ENCODE data around the gene GAB3. TPM values are rescaled to one million over a fixed set of nuclear protein-coding genes. Genes with fewer than 3 reads are reported as not detected.
"Not testable (repeated sequence)": the region's sequence is repeated elsewhere in the genome, so short reads cannot be mapped to it uniquely, and the experiment has no call there.

The GAB3 gene
- total RNA-seq, 1 donor from 2014 or later, result 7.0 TPM

DNA sequence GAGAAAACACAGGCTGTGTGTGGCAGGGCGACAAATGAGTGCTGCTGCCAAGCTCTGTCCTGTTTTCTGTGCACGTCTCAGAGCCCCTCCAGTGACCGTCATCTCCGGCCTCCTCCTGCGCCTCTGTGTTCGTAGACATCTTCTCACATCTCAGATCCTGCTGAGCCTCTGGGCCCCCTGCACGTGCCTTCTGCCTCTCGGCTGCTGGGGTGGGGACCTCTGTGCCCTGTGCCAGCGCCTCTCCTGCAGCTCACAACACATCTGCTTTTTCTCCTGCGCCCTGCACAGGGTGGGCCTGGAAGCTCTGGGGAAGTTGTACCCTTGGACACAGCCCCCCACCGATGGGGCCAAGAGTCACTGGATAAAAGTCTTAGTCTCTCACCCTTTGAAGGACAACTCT, 95.1 kb downstream of the GAB3 start:
- no peak for DNase-seq (ENCODE audit: low spot score)

DNA sequence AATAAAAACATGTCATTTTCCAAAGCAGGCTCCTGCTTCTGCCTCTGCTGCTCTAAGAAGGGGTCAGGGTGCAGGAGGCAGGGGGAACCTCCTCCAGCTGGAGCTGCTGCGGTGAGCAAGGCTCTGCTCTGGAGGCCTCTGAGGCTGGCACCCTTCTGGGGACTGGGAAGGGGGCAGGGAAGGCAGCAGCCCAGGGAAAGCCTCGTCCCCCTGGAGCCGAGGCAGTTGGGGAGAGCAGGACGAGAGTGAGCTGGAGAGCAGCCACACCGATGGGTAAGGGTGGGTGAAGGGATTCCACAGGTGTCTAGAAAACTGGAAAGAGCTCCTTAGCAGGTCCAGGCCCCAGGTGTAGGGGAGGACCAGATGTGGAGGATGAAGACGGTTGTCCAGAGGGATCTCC, 95.5 kb downstream of the GAB3 start:
- DNase-seq (ENCODE audit: low spot score), result no peak

DNA sequence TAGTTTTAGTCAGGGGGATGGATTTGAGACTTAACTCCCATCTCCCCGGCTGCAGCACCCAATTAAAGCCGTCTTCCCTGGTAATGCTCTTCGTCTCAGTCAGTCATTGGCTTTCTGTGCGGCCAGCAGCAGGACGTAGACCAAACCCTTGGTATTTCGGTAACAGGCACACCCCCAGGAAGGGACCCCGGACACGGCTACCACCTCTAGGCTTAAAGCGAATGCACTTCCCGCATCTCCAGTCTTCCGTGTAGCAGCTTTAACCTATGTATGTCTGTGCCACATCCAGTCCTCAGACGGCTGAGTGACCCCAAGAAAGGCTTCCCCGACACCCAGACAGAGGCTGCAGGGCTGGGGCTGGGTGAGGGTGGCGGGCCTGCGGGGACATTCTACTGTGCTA, 96.0 kb downstream of the GAB3 start:
- DNase-seq (ENCODE audit: low spot score), result no peak

DNA sequence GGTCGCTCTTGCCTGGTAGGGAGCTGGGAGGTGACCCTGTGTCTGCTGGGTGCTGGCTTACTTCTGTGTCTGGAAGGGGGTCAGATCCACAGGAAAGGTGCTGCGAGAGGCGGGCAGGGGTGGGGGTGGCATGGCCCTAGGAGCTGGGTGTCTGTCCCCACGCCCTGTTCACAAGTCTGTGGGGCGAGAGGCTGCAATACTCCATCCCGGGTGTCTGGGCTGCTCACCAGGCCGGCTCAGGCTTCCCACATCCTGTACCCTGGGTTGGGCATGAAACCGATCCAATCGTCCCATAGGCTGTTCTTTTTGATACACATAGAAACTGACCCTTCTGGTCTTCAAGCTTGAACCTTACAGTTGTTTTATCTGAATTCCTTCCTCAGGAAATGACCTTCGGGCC, 96.5 kb downstream of the GAB3 start:
- DNase-seq (ENCODE audit: low spot score), result no peak

DNA sequence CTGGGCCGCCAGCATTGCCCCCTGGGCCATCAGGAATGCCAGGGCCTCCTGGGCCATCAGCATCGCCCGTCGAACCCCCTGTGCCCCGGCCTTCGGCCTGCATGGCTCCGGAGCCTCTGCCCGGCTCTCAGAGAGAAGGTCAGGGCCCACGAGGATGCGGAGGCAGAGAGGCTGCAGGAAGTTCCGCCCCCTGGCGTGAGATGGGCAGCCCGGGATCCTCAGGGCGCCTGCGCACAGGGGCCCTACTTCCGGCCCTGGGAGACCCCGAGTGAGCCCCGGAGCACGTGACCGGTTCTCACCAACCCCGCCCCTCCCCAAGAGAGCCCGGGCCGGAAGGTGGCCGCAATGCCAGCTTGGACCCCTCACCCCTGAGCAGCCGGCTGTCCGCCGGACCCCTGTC, 97.5 kb downstream of the GAB3 start, which contains the start of gene CTAG2:
Gene CTAG2, minus strand, starts transcription at position 167 of the 400 bp plus-strand sequence. Its CDS starts 64 bp downstream, at position 103.
- DNase-seq (ENCODE audit: low spot score), result not testable (repeated sequence)

DNA sequence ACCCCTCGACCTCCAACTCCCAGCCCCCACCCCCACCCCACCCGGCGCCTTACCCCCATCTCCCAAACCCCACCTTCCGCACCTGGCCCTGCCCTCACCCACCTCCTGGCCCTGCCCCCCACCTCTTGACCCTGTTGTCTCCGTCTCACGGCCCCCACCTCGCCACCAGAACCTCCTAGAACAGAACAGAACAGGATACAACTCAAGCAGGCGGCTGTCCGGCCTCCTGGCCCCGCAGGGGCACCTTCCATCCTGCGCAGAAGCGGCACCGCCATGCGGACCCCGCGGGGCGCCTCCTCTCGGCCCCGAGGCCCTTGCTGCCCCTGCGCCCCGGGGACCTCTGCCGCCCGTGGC, 97.9 kb downstream of the GAB3 start:
- DNase-seq (ENCODE audit: low spot score), result no peak

DNA sequence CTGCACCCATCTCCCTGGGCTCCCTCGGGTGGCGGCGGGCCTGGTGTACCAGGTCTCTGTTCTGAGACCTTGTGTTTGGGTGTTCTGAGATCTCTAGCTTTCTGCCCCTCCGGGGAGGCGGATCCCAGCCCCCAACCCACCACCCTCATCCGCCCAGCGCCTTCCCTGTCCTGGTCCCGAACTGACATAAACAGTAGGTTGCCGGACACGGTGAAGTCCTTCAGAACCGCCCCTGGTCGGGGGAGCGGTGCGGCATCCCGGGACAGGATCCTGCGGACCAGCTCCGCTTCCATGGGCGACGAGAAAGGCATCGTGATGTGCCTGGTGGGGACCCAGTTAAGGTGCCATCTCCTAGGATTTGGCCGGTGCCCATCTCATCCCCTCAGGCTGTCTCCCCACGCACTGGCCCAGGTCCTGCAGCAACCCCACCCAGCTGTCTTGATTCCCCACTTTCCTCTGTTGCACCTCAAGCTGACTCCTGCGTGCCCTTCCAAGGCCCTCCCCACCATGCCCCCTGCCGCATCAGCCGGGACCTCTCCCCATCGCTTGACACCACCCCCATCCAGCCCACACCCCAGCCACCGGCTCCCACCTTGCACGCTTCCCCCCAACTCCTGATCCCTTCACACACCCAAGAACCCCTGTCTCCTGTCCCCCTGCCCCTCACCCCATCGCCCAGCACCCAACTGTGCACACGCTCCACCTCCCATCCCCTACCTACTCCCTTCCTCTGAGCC, 98.4 kb downstream of the GAB3 start:
- DNase-seq (ENCODE audit: low spot score), result no peak

DNA sequence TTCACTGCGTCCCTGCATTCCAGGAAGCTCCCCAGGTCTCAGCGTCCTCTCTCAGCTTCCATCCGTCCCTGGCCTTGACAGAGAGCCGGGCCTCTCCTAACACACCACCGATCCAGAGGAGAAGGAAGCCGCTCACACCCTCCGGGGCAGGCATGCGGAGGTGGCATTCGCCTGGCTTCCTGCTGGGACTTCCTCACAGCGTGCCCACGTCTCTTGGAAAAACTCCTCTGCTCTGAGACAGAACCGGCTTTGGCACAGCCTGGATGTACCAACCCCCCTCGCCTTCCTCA, 100.7 kb downstream of the GAB3 start:
- no peak for DNase-seq (ENCODE audit: low spot score)

DNA sequence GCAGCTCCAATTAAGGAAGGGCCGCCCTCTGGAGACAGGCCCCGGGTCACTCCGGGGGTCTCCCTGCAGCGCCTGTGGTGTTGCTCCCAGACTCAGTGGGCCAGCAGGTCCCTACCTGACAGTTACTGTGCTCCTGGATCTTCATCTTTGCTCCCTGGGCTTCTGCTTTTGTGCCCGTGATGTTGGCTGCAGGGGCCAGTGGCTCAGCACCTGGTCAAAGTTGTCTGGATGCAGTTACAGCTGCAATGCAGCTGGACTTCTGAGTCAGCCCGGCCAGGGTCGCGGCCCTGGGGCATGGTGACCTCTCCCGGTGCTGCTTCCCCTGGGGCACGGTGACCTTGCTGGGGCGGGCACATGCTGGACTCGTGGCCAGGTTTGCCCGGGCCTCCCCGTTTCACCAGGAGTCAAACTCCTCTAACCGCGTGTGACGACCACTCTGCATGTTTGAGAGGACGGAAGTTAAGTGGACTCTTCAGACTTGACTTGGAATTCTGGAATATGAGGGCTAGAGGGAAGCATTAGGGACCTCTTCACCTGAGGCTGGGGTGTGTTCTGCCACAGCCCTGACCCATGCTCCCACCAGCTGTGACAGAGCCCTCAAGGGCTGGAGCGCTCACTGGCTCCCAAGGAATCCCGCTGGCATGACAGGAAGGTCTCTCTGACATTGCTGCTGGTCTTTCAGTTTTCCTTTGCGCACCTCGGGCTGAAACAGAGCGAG, 101.2 kb downstream of the GAB3 start:
- no peak for DNase-seq (ENCODE audit: low spot score)

DNA sequence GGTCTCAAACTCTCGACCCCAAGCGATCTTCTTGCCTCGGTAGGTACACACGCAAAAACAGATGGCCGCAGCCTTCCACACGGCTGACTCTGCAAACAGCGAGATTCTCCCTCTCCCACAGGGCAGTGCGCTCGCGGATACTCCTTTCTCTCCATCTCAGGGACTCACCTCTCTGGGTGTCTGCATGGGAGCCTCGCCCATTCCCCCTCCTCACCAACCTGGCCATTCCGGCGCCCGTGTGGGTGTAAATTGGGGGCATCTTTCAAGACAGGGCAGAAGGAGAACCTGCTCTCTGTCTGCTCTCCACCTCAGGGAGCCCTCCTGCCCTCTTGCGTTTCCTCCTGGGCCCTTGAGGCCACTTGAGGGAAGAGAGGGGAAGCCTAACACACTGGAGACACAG, 101.9 kb downstream of the GAB3 start:
- DNase-seq (ENCODE audit: low spot score), result no peak

DNA sequence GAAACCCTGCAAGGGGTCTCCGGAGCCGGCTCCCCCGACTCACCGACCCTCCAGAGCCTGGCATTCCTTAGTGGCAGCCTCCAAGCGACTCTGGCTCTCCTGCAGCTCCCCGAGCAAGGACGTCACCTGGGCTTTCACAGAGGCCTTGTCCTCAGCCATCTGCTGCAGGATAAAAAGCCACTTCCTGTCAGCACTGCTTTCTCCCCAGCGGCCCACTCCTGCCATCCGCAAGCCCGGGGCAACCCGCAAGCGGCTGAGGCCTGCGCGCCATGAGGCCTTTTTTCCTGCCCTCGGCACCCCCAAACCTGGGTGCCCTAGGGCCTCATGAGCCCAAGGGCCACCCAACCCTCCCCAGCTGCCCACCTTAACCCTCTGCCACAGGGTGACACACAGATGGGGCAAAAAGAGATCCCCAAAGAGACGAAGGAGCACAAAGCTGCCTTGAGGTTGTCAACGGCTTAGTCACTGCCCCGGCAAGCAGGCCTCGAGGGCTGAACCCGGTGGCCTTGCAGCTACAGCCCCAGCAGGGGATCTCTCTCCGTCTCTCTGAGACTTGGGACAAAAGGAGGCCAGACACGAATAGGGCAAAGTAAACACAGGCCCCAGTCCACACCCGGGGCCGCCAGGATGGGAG, 105.0 kb downstream of the GAB3 start:
- DNase-seq (ENCODE audit: low spot score), result not testable (repeated sequence)

DNA sequence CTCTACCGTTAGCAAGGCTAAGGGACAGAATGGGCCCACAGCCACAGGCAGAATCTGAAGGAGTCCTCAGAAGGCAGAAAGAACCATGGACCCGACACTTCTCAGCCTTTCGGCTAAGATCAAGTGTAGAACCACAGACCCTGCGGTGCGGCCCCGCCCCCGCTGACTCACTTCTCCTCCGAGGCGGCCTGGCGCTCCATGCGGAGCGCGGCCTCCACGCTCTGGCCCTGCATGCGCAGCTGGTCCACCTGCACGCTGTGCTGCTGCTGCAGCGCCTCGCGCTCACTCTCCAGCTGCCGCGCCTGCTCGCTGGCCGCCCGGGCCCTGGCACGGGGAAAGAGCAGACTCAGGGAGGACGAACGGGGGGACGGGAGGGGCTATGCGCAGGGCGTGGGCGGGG, 107.2 kb downstream of the GAB3 start:
- DNase-seq (ENCODE audit: low spot score), result not testable (repeated sequence)

DNA sequence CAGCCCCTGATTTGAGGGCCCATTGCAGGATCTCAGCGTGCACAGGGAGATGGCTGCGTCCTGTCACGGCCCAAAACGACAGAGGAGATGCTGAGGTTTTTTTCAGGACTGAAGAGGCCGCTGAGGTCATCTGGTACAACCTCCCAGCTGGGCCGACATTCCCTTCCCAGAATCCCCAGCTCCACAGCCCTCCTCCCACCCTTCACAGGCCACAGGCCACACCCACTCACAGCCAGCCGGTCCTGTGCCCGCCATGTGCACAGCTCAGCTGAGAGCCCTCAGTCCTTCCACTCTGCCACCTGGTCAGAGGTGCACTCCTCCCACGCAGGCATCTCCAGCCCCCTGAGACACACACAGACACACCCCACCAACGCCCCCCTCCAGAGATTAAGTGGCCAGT, 109.1 kb downstream of the GAB3 start:
- DNase-seq (ENCODE audit: low spot score), result not testable (repeated sequence)

DNA sequence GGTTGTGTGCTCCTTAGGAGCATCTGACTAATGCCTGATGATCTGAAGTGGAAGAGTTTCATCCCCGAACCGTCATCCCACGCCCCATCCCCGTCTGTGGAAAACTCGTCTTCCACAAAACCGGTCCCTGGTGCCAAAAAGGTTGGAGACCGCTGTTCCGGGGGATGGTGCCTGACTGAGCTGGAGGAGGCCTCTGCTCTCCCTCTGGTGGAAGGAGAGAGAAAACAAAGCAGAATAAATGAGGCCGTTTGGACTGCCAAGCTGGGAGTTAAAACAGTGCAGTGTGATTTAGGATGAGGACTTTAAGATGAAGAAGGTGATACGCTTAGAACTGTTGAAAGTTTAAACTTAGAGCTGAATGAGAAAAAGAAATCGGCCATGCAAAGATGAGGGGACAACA, 117.2 kb downstream of the GAB3 start:
- DNase-seq (ENCODE audit: low spot score), result not testable (repeated sequence)

DNA sequence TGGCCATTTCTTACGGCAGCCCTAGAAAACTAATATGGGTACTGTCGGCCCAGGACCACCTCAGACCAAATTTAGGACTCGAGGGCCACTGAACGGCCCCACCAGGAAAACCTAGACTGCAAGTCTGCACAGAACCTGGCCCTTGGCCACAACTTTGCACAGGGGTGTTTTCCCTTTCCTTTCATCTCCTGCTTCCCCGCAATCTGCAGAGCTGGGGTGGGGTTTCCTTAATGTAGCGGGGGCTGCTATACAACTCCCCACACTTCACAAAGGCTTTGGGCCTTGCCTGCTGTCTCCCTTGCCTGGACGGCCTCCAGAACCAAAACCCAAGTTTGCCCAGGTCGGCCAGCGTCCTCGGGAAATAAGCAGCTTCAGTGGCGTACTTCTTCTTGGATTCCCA, 119.9 kb downstream of the GAB3 start:
- not testable (repeated sequence) for DNase-seq (ENCODE audit: low spot score)

DNA sequence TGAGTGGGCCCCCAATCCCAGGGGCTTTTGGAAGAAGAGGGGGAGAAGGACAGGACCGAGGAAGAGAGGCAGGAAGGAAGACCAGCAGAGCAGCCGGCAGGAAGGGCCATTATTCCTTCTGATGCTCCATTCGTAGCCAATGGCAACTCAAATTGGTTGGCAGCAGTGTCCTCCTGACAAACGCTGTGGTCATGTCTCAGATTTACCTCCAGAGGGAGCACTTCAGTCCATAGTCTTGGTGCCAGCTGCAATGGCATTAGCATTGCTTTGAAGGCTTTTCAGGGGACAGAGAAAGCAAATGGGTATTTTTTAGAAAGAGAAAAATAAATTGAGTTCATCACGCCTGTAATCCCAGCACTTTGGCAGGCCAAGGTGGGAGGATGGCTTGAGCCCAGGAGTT, 121.9 kb downstream of the GAB3 start:
- DNase-seq (ENCODE audit: low spot score), result not testable (repeated sequence)

Other genes starting within 250 kb of the GAB3 start
- 33.2 TPM for gene FAM3A, start 234.8 kb downstream of the GAB3 start, total RNA-seq (ENCODE audit: insufficient read depth, low replicate concordance)
- 12.3 TPM for gene G6PD, start 204.2 kb downstream of the GAB3 start, total RNA-seq (ENCODE audit: insufficient read depth, low replicate concordance)
- 4.8 TPM for gene IKBKG, start 203.5 kb downstream of the GAB3 start, total RNA-seq (ENCODE audit: insufficient read depth, low replicate concordance)
- not detected for gene CTAG1A, start 165.9 kb downstream of the GAB3 start, total RNA-seq (ENCODE audit: insufficient read depth, low replicate concordance)
- gene CTAG1B, start 131.8 kb downstream of the GAB3 start, total RNA-seq (ENCODE audit: insufficient read depth, low replicate concordance), result not detected
- gene CTAG2, start 97.5 kb downstream of the GAB3 start, total RNA-seq (ENCODE audit: insufficient read depth, low replicate concordance), result not detected
- gene DKC1, start 11.8 kb upstream of the GAB3 start, total RNA-seq (ENCODE audit: insufficient read depth, low replicate concordance), result 17.6 TPM
- gene MPP1, start 54.4 kb upstream of the GAB3 start, total RNA-seq (ENCODE audit: insufficient read depth, low replicate concordance), result 47.7 TPM
- gene SMIM9, start 83.6 kb upstream of the GAB3 start, total RNA-seq (ENCODE audit: insufficient read depth, low replicate concordance), result not detected
- gene F8A1, start 135.3 kb upstream of the GAB3 start, total RNA-seq (ENCODE audit: insufficient read depth, low replicate concordance), result 0.96 TPM